HepG2 (cell line): ENCODE measurements around the gene CAPN9. TPM values are rescaled to one million over a fixed set of nuclear protein-coding genes. Genes with fewer than 3 reads are reported as not detected.

Source experiments
- GATA4 ChIP-seq: sonication (generic); IDR thresholded peaks from 2 replicates; pipeline ENCODE4 v1.6.1; 2016; ENCODE audit warnings: antibody characterized with exemption, low read depth, borderline replicate concordance
- KDM5A ChIP-seq: fragments of 200-600 bp; sonication (generic); IDR thresholded peaks from 2 replicates; pipeline ENCODE4 v1.7.0; 2018; ENCODE audit warnings: antibody characterized with exemption, mild to moderate bottlenecking, low read length, borderline replicate concordance
- NR2F1 ChIP-seq, 2 experiments: fragments of 450-650 bp in 1 of 2; formaldehyde crosslinking in 1 of 2; IDR thresholded peaks; 2 replicates each; pipeline versions ENCODE4 v1.5.0 to v1.6.1; 2016 to 2020; ENCODE audit warnings: mild to moderate bottlenecking in 1 of 2, missing compliant biosample characterization in 1 of 2, missing genetic modification reagents in 1 of 2, moderate library complexity in 1 of 2
- SP5 ChIP-seq: IDR thresholded peaks from 2 replicates; pipeline ENCODE4 v1.6.1; 2016; ENCODE audit warnings: low read depth, borderline replicate concordance
- TBX3 ChIP-seq: fragments of 450-650 bp; IDR thresholded peaks from 2 replicates; pipeline ENCODE4 v1.6.1; 2017; ENCODE audit warnings: antibody characterized with exemption, mild to moderate bottlenecking, inconsistent platforms, borderline replicate concordance
- ZMYM2 ChIP-seq: sonication (generic); formaldehyde crosslinking; IDR thresholded peaks from 2 replicates; pipeline ENCODE4 v1.8.0; 2022; ENCODE audit warnings: mild to moderate bottlenecking, missing genetic modification reagents
- ZNF10 ChIP-seq: sonication (generic); formaldehyde crosslinking; IDR thresholded peaks from 2 replicates; pipeline ENCODE4 v1.4.0; 2020; ENCODE audit warnings: mild to moderate bottlenecking, low read depth, missing genetic modification reagents, borderline replicate concordance
- ZNF530 ChIP-seq: sonication (generic); formaldehyde crosslinking; IDR thresholded peaks from 2 replicates; pipeline ENCODE4 v1.5.0; 2020; ENCODE audit warnings: low read depth, mild to moderate bottlenecking, missing genetic modification reagents
- polyA plus RNA-seq, 8 experiments: library from polyadenylated mRNA; depleted of rRNA in 3 of 8; stranded (reverse) in 7 of 8; unstranded in 1 of 8; fragments of >200 nt; fragmentation: Illumina TruSeq in 4 of 8; extraction: Trizol in 4 of 8; gene quantifications; 2 replicates each; pipeline versions ENCODE4 v1.2.1 to v1.2.3, GENCODE V29; 2011 to 2016; ENCODE audit warnings: low read depth in 4 of 8, missing spikeins in 1 of 8, mixed read lengths in 1 of 8; ENCODE audit not compliant: insufficient read depth in 1 of 8
- total RNA-seq, 5 experiments: library from RNA; depleted of rRNA; stranded (reverse); fragments of >200 nt; fragmentation: Illumina TruSeq; extraction: Trizol; gene quantifications; 2 replicates each; pipeline ENCODE4 v1.2.3, GENCODE V29; 2016; ENCODE audit warnings: low read depth in 1 of 5
- TF ChIP-seq, protein P1 (sequence below): IDR thresholded peaks from 2 replicates; pipeline ENCODE4 v1.6.1; 2016; ENCODE audit warnings: mild to moderate bottlenecking
- TF ChIP-seq, protein P2 (sequence below): sonication (generic); formaldehyde crosslinking; IDR thresholded peaks from 2 replicates; pipeline ENCODE4 v1.5.0; 2020; ENCODE audit warnings: missing genetic modification reagents
- TF ChIP-seq, protein P3 (sequence below): fragments of 450-650 bp; IDR thresholded peaks from 2 replicates; pipeline ENCODE4 v1.6.1; 2017; ENCODE audit warnings: mild to moderate bottlenecking
- TF ChIP-seq, protein P4 (sequence below): sonication (generic); formaldehyde crosslinking; conservative IDR thresholded peaks from 2 replicates; pipeline ENCODE4 v1.8.0; 2022; ENCODE audit warnings: mild to moderate bottlenecking, moderate library complexity, missing genetic modification reagents
- TF ChIP-seq, protein P5 (sequence below): sonication (generic); formaldehyde crosslinking; IDR thresholded peaks from 2 replicates; pipeline ENCODE4 v1.9.0; 2021; ENCODE audit warnings: missing genetic modification reagents, borderline replicate concordance
- TF ChIP-seq, protein P6 (sequence below): IDR thresholded peaks from 2 replicates; pipeline ENCODE4 v1.6.1; 2012; ENCODE audit warnings: inconsistent platforms
- TF ChIP-seq, protein P7 (sequence below): sonication (generic); formaldehyde crosslinking; IDR thresholded peaks from 2 replicates; pipeline ENCODE4 v1.5.0; 2020; ENCODE audit warnings: mild to moderate bottlenecking, missing genetic modification reagents

The CAPN9 gene
- total and polyA plus RNA-seq, 2 of the 13 experiments (the other 11 are each of a cell fraction or from before 2014, with no cell fraction given) = 0.04 to 0.31 TPM

DNA sequence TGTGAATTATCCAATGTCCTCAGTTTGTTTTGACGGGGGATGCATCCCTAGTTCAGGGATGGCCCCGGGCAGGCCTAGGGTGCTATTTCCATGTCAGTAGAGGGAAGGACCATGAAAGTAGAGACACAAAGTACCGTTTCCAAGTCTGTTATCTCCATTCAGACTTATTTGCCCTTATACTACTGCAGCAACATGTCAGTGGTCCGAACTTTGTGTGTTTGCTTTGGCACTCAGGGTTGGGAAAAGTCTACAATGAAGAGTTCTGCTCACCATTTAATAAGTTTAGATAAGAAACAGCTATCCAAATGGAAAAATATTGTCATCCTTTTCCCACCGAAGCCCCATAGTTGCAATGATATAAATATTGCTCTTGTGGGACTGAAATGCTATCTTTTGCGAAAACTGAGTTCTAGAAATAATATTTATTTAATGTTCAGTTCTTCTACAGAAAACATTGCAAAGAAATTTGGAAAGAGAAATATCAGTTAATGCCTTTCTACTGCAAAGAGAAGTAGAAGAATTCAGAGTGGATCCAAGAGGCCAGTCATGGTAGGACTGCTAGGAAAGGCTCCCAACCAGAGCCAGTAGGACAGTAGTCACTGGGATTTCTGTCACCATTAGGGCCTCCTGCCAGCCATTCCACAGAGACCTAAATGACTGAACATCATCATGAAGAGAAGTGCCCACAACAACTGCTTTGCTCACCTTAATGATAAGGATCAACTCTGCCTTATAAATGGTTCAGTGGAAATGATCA, 21.8 kb upstream of the CAPN9 start (continued):
- TF ChIP-seq, protein P1, sequence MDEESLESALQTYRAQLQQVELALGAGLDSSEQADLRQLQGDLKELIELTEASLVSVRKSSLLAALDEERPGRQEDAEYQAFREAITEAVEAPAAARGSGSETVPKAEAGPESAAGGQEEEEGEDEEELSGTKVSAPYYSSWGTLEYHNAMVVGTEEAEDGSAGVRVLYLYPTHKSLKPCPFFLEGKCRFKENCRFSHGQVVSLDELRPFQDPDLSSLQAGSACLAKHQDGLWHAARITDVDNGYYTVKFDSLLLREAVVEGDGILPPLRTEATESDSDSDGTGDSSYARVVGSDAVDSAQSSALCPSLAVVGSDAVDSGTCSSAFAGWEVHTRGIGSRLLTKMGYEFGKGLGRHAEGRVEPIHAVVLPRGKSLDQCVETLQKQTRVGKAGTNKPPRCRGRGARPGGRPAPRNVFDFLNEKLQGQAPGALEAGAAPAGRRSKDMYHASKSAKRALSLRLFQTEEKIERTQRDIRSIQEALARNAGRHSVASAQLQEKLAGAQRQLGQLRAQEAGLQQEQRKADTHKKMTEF = no peak
- TF ChIP-seq ZNF530 (CRISPR knock-in tag) (no peak), KDM5A (no peak), ZMYM2 (CRISPR knock-in tag) (no peak), ZNF10 (CRISPR knock-in tag) (no peak), NR2F1 (CRISPR knock-in tag; IDR thresholded peaks at IDR 0.05) (no peak), TBX3 (peak; percentile 56; the same call in 1 of the 2 replicates), GATA4 (peak; percentile 64; the same call in 1 of the 2 replicates), SP5 (CRISPR knock-in tag) (no peak)
- TF ChIP-seq, protein P2, sequence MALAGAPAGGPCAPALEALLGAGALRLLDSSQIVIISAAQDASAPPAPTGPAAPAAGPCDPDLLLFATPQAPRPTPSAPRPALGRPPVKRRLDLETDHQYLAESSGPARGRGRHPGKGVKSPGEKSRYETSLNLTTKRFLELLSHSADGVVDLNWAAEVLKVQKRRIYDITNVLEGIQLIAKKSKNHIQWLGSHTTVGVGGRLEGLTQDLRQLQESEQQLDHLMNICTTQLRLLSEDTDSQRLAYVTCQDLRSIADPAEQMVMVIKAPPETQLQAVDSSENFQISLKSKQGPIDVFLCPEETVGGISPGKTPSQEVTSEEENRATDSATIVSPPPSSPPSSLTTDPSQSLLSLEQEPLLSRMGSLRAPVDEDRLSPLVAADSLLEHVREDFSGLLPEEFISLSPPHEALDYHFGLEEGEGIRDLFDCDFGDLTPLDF (CRISPR knock-in tag) = no peak
- TF ChIP-seq, protein P3, sequence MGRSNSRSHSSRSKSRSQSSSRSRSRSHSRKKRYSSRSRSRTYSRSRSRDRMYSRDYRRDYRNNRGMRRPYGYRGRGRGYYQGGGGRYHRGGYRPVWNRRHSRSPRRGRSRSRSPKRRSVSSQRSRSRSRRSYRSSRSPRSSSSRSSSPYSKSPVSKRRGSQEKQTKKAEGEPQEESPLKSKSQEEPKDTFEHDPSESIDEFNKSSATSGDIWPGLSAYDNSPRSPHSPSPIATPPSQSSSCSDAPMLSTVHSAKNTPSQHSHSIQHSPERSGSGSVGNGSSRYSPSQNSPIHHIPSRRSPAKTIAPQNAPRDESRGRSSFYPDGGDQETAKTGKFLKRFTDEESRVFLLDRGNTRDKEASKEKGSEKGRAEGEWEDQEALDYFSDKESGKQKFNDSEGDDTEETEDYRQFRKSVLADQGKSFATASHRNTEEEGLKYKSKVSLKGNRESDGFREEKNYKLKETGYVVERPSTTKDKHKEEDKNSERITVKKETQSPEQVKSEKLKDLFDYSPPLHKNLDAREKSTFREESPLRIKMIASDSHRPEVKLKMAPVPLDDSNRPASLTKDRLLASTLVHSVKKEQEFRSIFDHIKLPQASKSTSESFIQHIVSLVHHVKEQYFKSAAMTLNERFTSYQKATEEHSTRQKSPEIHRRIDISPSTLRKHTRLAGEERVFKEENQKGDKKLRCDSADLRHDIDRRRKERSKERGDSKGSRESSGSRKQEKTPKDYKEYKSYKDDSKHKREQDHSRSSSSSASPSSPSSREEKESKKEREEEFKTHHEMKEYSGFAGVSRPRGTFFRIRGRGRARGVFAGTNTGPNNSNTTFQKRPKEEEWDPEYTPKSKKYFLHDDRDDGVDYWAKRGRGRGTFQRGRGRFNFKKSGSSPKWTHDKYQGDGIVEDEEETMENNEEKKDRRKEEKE = no peak
- TF ChIP-seq, protein P4, sequence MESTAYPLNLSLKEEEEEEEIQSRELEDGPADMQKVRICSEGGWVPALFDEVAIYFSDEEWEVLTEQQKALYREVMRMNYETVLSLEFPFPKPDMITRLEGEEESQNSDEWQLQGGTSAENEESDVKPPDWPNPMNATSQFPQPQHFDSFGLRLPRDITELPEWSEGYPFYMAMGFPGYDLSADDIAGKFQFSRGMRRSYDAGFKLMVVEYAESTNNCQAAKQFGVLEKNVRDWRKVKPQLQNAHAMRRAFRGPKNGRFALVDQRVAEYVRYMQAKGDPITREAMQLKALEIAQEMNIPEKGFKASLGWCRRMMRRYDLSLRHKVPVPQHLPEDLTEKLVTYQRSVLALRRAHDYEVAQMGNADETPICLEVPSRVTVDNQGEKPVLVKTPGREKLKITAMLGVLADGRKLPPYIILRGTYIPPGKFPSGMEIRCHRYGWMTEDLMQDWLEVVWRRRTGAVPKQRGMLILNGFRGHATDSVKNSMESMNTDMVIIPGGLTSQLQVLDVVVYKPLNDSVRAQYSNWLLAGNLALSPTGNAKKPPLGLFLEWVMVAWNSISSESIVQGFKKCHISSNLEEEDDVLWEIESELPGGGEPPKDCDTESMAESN (CRISPR knock-in tag) = no peak
- TF ChIP-seq, protein P5, sequence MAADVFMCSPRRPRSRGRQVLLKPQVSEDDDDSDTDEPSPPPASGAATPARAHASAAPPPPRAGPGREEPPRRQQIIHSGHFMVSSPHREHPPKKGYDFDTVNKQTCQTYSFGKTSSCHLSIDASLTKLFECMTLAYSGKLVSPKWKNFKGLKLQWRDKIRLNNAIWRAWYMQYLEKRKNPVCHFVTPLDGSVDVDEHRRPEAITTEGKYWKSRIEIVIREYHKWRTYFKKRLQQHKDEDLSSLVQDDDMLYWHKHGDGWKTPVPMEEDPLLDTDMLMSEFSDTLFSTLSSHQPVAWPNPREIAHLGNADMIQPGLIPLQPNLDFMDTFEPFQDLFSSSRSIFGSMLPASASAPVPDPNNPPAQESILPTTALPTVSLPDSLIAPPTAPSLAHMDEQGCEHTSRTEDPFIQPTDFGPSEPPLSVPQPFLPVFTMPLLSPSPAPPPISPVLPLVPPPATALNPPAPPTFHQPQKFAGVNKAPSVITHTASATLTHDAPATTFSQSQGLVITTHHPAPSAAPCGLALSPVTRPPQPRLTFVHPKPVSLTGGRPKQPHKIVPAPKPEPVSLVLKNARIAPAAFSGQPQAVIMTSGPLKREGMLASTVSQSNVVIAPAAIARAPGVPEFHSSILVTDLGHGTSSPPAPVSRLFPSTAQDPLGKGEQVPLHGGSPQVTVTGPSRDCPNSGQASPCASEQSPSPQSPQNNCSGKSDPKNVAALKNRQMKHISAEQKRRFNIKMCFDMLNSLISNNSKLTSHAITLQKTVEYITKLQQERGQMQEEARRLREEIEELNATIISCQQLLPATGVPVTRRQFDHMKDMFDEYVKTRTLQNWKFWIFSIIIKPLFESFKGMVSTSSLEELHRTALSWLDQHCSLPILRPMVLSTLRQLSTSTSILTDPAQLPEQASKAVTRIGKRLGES (CRISPR knock-in tag) = no peak
- TF ChIP-seq, protein P6, sequence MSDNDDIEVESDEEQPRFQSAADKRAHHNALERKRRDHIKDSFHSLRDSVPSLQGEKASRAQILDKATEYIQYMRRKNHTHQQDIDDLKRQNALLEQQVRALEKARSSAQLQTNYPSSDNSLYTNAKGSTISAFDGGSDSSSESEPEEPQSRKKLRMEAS = peak; percentile 31; the same call in 1 of the 2 replicates
- TF ChIP-seq, protein P7, sequence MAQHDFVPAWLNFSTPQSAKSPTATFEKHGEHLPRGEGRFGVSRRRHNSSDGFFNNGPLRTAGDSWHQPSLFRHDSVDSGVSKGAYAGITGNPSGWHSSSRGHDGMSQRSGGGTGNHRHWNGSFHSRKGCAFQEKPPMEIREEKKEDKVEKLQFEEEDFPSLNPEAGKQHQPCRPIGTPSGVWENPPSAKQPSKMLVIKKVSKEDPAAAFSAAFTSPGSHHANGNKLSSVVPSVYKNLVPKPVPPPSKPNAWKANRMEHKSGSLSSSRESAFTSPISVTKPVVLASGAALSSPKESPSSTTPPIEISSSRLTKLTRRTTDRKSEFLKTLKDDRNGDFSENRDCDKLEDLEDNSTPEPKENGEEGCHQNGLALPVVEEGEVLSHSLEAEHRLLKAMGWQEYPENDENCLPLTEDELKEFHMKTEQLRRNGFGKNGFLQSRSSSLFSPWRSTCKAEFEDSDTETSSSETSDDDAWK = no peak
